Loucy (cell line): ENCODE data around the gene GRM3.

Experiments
- EZH2phosphoT487 ChIP-seq: fragments of 200-600 bp; IDR thresholded peaks from 2 replicates; pipeline ENCODE4 v1.6.1; 2018; ENCODE audit warnings: antibody characterized with exemption, mild to moderate bottlenecking, moderate library complexity, borderline replicate concordance
- TF ChIP-seq, protein P1 (sequence below): fragments of 200-600 bp; sonication (generic); conservative IDR thresholded peaks from 2 replicates; pipeline ENCODE4 v1.5.1; 2014; ENCODE audit warnings: mild to moderate bottlenecking, antibody characterized with exemption, low read length

DNA sequence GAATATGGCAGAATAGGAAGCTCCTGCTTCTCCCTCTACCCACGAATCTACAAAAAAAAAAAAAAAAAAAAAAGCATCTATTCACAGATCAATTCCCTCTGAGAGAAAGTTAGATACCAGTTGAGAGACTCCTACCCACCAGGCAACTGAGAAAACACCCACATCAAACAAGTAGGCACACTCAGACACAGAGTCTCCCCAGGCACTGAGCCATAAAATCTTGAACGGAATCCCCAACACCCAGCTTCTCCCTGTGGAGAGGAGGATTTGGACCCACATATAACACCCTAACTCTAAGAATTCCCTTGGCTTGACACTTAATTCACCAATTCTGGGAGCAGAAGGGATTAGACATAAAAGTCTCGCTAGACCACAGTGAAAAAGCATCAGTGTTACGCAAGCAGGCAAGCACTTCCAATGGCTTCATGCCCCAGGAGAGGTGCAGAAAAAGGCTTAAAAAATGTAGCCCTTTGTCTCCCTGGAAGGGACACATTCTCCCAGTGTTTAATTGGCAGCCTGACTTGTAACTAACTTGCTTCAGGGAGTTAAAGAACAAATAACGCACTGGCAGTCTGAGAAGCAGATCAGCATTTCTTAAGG lies 223.6 kb downstream of the GRM3 start:
- TF ChIP-seq, protein P1, sequence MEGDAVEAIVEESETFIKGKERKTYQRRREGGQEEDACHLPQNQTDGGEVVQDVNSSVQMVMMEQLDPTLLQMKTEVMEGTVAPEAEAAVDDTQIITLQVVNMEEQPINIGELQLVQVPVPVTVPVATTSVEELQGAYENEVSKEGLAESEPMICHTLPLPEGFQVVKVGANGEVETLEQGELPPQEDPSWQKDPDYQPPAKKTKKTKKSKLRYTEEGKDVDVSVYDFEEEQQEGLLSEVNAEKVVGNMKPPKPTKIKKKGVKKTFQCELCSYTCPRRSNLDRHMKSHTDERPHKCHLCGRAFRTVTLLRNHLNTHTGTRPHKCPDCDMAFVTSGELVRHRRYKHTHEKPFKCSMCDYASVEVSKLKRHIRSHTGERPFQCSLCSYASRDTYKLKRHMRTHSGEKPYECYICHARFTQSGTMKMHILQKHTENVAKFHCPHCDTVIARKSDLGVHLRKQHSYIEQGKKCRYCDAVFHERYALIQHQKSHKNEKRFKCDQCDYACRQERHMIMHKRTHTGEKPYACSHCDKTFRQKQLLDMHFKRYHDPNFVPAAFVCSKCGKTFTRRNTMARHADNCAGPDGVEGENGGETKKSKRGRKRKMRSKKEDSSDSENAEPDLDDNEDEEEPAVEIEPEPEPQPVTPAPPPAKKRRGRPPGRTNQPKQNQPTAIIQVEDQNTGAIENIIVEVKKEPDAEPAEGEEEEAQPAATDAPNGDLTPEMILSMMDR: no peak
- no peak for TF ChIP-seq EZH2phosphoT487
